GM12873 (cell line): ENCODE data around the gene CPB2.
A peak's percentile ranks its signal among the peaks of the same experiment; 100 is the strongest.

Experiments
- CTCF ChIP-seq: IDR thresholded peaks from 2 replicates; pipeline ENCODE4 v1.5.1; 2012; ENCODE audit warnings: low read depth, mild to moderate bottlenecking, moderate library complexity, low read length, control low read depth; ENCODE audit not compliant: insufficient read depth; ENCODE audit errors: missing control alignments

CPB2 gene

GRCh38 chr13:46079770-46080169, 25.1 kb downstream of the CPB2 start:
- TF ChIP-seq CTCF: no peak

GRCh38 chr13:46077265-46077664, 27.6 kb downstream of the CPB2 start:
- TF ChIP-seq CTCF: no peak

GRCh38 chr13:46076827-46077226, 28.0 kb downstream of the CPB2 start:
- no peak for TF ChIP-seq CTCF

- TF ChIP-seq CTCF: no peak
These were observed 29.0 kb downstream of the CPB2 start for GRCh38 chr13:46075811-46076210.

- TF ChIP-seq CTCF: peak; percentile 68
These were observed 33.1 kb downstream of the CPB2 start for GRCh38 chr13:46071590-46072249.

GRCh38 chr13:46063292-46063691, 41.5 kb downstream of the CPB2 start:
- no peak for TF ChIP-seq CTCF

GRCh38 chr13:46062185-46062584, 42.6 kb downstream of the CPB2 start:
- no peak for TF ChIP-seq CTCF
